GM19240 (cell line): Measurements from ENCODE around the gene HCFC2.
"Not testable (repeated sequence)": the region's sequence is repeated elsewhere in the genome, so short reads cannot be mapped to it uniquely, and the experiment has no call there.

Experiments
- DNase-seq: peaks from one replicate; pipeline ENCODE4 v3.0.0; 2011; ENCODE audit warnings: low spot score; ENCODE audit not compliant: insufficient read length

HCFC2 gene

DNA sequence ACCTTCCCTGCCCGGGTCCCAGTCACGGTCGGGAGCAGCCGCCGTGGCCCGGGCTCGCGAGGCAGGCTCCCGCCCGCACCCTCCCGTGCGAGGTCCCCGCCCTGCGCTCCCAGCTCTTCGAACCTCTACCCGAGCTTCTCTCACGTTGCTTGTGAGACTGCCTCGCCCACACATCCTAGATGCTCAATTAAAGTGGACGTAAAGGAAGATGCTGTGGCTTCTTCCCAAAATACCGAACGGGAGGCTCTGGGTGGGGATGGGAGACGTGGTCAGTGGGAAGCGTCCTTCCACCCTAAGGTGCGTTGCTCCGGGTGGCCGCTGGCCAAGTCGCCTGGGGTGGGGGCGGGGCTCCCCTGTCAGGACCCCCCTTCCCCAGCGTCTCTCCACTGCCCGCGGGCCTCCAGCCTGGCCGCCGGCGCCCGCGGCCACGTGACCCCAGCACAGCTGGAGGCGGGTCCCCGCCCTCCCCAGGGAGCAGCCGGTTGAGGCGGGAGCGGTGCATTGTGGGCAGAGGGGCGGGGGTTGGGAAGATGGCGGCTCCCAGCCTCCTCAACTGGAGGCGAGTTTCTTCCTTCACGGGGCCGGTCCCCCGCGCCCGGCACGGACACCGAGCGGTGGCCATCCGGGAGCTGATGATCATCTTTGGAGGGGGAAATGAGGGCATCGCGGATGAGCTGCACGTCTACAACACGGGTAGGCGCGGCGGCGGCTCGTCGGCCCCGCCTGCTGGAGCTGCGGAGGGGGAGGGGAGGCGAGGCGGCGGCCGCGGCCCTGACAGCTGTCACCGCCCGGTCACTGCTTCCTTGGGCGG lies at the start of gene HCFC2:
TSS of gene HCFC2 (plus strand) at position 501 of the 811 bp plus-strand sequence. CDS start at position 531, 30 bp downstream.
- DNase-seq = peak; percentile 93

- not testable (repeated sequence) for DNase-seq
Observed at GRCh38 chr12:104021862-104022261, 42.5 kb upstream of the HCFC2 start.

GRCh38 chr12:104022786-104023185 lies 41.5 kb upstream of the HCFC2 start:
- DNase-seq = no peak

- no peak for DNase-seq
Observed at GRCh38 chr12:104023710-104024109, 40.6 kb upstream of the HCFC2 start.

- no peak for DNase-seq
Observed at GRCh38 chr12:104024348-104024747, 40.0 kb upstream of the HCFC2 start.

DNA sequence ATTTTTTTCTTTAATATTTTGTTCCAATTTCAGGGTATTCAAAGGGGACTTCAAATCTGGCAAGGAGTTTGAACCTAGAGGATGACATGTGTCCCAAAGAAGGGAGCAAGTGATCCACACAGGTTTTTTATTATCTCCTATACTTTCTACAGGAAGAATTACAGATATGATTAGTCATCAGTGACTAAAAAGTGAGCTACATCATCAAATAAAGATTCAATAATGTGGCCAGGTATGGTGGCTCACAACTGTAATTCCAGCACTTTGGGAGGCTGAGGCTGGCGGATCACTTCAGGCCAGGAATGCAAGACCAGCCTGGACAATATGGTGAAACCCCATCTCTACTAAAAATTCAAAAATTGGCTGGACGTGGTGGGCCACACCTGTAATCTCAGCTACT lies 38.6 kb upstream of the HCFC2 start:
- no peak for DNase-seq

DNA sequence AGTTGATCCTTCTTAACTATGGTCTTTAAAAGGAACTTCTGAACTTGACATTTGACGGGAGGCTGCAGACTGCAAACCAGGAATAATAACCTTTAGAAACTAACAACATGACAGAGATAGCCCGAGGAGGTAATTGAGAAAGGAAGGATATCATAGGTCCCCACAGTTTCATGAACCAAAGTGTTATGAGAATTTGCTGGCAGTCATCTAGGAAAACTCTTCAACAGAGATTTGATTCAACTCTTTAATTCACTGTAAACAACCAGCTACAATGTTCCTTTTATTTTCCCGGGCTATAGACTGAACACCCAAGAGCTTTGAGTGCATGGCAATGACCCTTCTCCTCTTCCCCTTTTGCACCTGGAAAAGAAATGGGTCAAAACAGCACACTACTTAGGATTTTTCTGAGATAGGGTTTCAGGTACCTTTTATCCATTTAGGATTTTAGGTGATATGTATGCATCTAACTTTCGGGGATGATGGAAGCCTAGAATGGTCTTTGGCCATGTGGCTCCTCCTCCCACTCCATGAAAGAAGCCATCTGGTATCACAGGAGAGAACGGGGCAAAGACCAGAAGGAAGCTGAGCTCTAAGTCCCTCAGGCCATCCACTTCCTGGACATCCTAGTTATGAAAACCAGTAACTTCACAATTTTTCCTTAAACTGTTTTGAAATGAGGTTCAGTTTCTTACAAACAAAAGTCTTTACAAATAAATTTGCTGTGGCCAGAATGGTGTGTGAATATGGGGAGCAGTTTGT lies 37.3 kb upstream of the HCFC2 start:
- no peak for DNase-seq

DNA sequence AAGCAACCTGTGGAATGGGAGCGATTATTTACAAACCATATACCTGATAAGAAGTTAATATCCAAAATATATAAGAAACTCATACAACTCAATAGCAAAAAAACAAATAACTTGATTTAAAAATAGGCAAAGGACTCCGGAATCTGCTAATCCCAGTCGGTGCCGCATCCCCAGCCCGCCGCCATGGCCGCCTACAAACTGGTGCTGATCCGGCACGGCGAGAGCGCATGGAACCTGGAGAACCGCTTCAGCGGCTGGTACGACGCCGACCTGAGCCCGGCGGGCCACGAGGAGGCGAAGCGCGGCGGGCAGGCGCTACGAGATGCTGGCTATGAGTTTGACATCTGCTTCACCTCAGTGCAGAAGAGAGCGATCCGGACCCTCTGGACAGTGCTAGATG lies 33.7 kb upstream of the HCFC2 start:
- DNase-seq = not testable (repeated sequence)

GRCh38 chr12:104036143-104036542 lies 28.2 kb upstream of the HCFC2 start:
- DNase-seq = not testable (repeated sequence)

DNA sequence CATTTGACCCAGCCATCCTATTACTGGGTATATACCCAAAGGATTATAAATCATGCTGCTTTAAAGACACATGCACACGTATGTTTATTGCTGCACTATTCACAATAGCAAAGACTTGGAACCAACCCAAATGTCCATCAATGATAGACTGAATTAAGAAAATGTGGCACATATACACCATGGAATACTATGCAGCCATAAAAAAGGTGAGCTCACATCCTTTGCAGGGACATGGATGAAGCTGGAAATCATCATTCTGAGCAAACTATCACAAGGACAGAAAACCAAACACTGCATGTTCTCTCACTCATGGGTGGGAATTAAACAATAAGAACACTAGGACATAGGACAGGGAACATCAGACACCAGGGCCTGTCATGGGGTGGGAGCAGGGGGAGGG lies 24.6 kb upstream of the HCFC2 start:
- not testable (repeated sequence) for DNase-seq

DNA sequence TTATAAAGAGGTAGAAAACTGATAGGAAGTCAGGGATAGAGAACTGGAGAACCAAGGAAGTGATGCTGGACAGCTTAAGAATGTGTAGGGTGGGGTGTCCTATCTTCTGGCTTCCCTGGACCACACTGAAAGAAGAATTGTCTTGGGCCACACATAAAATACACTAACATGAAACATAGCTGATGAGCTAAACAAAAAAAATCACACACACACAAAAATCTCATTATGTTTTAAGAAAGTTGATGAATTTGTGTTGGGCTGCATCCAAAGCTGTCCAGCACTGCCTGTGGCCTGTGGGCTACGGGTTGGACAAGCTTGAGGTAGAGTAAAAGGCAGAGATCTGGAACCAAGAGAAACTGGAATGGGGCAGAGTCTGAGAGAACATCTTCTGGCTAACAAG lies 21.8 kb upstream of the HCFC2 start:
- no peak for DNase-seq

DNA sequence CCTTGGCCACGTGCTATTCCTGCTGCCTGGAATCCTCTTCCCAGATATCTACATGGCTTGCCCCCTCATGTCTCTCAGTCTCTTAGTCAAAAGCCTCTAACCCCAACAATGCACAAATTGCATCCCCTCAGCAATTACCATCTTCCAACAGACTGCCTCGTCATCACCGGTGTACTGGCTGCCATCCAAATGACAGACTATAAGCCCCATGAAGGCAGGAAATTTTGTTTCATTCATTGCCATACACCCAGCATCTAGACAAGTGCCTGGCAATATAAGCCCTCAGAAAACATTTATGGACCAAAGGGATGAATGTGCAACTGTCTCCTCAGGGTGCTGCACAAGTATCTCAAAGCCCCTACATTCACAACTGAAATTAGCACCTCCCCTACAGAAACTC lies 20.2 kb upstream of the HCFC2 start:
- no peak for DNase-seq

GRCh38 chr12:104046306-104046705 lies 18.0 kb upstream of the HCFC2 start:
- no peak for DNase-seq

DNA sequence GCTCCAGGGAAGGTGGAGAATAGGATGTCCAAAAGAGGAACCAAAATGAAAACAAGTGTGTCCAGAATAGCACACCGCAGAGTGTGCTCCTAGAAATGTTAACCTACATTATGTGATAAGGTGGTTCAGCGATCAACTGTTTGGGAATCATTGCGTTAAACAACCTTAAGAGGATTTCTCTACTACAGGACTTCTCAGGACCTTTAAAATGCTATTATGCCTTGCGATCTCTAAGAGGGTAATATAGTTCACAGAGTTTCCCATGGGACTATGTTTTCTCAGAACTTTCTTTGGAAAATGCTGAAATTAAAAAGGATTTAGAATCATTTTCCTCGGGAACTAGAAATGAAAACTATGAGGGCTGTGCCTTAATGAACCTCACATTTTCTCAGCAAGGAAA lies 16.2 kb upstream of the HCFC2 start:
- no peak for DNase-seq

- no peak for DNase-seq
Observed at GRCh38 chr12:104048811-104049210, 15.5 kb upstream of the HCFC2 start.

- no peak for DNase-seq
Observed at GRCh38 chr12:104049278-104049902, 14.9 kb upstream of the HCFC2 start.

- no peak for DNase-seq
Observed at GRCh38 chr12:104049903-104050356, 14.4 kb upstream of the HCFC2 start, which contains the start of gene GLT8D2. Gene GLT8D2, minus strand, starts transcription at chr12:104050187. Its CDS starts 30,539 bp downstream, at chr12:104019648.

GRCh38 chr12:104050436-104050835 lies 13.9 kb upstream of the HCFC2 start:
- no peak for DNase-seq

DNA sequence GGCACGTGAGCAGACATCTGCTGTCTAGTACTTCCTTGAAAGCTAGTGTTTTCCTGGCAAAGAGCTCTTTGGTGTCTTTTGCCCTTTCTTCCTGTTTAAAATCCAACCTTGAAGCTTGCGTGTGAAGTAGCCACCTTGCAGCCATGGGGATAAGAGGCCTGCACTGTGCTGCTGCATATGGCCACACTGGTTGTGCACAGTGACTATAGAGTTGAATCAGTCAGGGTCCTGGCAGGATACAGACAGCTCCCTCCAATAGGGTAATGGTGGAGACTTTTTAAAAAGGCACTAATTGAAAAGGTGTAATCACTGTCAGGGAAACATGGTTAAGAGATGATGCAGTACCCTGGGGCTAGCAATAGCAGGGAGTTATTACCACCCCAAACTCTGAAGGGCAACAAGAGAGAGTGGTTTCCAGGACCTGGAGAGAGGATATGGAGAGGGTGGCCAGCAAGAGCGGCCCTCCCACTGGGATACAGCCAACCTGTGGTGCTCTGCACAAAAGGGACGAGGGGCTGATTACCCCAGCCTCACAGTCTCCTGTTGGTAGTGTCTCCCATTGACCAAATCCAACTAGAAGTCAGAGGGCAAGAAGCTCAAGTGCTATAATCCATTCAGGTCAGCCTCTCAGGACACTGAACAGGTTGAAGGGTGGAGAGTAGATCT lies 9.5 kb upstream of the HCFC2 start:
- DNase-seq = no peak

DNA sequence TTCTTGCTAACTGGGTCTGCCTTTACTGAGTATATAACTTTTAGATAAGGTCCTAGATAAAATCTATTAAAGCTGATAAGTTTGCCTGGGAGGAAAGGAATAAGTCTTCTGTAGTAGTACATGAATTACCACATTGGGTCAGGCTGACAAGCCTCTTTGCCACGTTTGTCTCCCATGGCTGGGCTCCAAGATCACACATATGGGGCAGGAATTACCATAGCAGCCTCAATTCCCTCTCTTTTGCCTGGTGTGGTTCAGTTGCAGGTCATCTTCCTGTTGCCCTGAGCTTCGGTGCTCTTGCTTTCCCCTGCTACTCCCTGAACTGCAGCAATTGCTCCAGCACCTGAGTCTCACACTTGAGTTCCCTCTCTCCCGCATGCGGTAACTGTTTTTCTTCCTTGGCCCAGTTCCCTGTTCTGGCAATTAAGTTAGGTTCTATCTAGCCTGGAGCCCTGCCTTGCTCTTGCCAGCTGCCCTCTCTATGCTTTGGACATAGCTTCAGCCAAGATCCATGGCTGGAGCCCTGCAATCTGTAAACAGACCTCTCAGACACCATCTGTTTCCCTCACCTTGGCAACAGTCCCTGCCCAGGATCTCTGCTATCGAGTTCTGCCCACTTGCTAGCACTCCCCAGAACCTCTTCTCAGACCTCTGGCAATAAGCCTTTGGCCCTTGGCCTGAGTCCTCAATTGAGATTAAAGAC lies 8.5 kb upstream of the HCFC2 start:
- DNase-seq = no peak
